Kidney epithelial cell (primary cell): ENCODE results near the gene SLC9C2. TPM values are rescaled to one million over a fixed set of nuclear protein-coding genes. Genes with fewer than 3 reads are reported as not detected.
"Not testable (repeated sequence)": the region's sequence is repeated elsewhere in the genome, so short reads cannot be mapped to it uniquely, and the experiment has no call there.

Experiments
- DNase-seq: peaks from one replicate; pipeline ENCODE4 v3.0.0-alpha.2; 2010; ENCODE audit warnings: low read depth
- H3K27me3 ChIP-seq: 2 replicates; pipeline ENCODE4 v1.6.0; 2011; ENCODE audit warnings: low read length; ENCODE audit not compliant: control insufficient read depth, insufficient read depth
- H3K36me3 ChIP-seq: 2 replicates; pipeline ENCODE4 v1.5.1; 2011; ENCODE audit warnings: low read length; ENCODE audit not compliant: control insufficient read depth, insufficient read depth
- H3K4me3 ChIP-seq: 2 replicates; pipeline ENCODE4 v1.5.1; 2011; ENCODE audit warnings: low read depth, mild to moderate bottlenecking, control low read depth, low read length
- CTCF ChIP-seq: IDR thresholded peaks from 2 replicates; pipeline ENCODE4 v1.5.1; 2011; ENCODE audit warnings: mild to moderate bottlenecking, moderate library complexity, low read length, control low read depth, inconsistent platforms; ENCODE audit not compliant: insufficient read depth, poor library complexity, severe bottlenecking
- total RNA-seq: library from RNA; depleted of rRNA; stranded (reverse); fragments of >200 nt; gene quantifications from 2 replicates; pipeline ENCODE4 v1.2.3, GENCODE V29; 2015

SLC9C2 gene
- total RNA-seq, 1 donor from 2014 or later: not detected

GRCh38 chr1:173616859-173617258 lies 14.0 kb upstream of the SLC9C2 start:
- H3K27me3 ChIP-seq: no peaks in the 10 kb centered on the region
- no peak for DNase-seq
- TF ChIP-seq CTCF: no peak
- H3K4me3 ChIP-seq: no peak overlapping the region
- no peaks in the 10 kb centered on the region for H3K36me3 ChIP-seq

DNA sequence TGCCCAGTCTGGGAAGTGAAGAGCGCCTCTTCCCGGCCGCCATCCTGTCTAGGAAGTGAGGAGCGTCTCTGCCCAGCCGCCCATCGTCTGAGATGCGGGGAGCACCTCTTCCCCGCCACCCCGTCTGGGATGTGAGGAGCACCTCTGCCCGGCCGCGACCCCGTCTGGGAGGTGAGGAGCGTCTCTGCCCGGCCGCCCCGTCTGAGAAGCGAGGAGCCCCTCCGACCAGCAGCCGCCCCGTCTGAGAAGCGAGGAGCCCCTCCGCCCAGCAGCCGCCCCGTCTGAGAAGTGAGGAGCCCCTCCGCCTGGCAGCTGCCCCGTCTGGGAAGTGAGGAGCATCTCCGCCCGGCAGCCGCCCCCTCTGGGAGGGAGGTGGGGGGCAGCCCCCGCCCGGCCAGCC lies 10.2 kb upstream of the SLC9C2 start:
- H3K27me3 ChIP-seq, H3K36me3 ChIP-seq, H3K4me3 ChIP-seq, DNase-seq: not testable (repeated sequence)

- no peak for TF ChIP-seq CTCF
- H3K4me3 ChIP-seq: no peak overlapping the region
- no peaks in the 10 kb centered on the region for H3K27me3 ChIP-seq
- DNase-seq: no peak
- no peaks in the 10 kb centered on the region for H3K36me3 ChIP-seq
These were observed 5.8 kb upstream of the SLC9C2 start for GRCh38 chr1:173608503-173609216.

DNA sequence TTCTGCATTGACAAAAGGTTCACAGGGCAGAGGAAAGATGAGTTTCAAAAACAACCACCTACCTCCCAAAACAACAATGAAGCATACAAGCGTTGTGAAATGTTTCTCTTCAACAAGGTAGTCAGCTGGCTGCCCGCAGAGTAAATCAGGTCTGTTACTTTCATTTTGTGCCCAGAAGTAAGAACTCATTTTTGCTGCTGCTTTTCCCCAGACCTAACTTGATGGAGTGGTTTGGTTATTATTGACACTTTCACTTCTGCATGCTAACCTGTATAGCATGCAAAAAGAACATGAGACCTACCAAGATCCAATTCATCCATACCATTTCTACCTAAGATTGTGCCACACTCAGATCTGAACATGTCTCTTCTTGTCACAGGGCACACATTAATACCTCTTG lies 1.3 kb downstream of the SLC9C2 start:
- Histone ChIP-seq H3K27me3 (no peaks in the 10 kb centered on the region), H3K36me3 (no peaks in the 10 kb centered on the region), H3K4me3 (no peak overlapping the region)
- no peak for TF ChIP-seq CTCF
- no peak for DNase-seq

DNA sequence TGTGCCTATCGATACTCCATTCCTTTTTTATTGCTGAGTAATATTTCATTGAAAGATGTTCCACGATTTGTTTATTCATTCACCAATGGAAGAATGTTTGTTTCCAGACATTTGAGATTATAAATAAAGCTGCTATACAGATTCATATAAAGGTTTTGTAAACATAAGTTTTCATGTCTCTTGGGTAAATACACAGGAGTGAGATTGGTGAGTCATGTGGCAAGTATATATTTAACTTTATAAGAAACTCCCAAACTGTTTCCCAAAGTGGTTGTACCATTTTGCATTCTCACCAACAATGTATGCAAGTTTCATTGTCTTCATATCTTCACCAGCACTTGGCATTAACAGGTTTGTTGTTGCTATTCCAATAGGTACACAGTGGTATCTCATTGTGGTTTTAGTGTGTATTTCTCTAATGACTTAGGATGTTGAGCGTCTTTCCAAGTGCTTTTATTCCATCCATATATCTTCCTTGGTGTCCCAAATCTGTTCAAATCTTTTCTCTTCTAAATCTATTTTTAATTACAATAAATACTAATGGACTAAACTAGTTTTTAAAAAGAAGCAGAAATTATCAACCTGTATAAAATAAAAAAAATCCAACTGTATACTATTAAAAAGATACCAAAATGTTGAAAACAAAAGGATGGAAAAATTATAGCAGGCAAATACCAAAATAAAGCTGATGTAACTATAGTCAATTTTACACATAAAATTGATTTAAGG lies 6.6 kb downstream of the SLC9C2 start:
- no peak for DNase-seq
- Histone ChIP-seq H3K36me3 (no peaks in the 10 kb centered on the region), H3K4me3 (no peak overlapping the region), H3K27me3 (no peaks in the 10 kb centered on the region)
- no peak for TF ChIP-seq CTCF

GRCh38 chr1:173591138-173591537 lies 11.7 kb downstream of the SLC9C2 start:
- H3K36me3 ChIP-seq, H3K27me3 ChIP-seq, DNase-seq, H3K4me3 ChIP-seq: not testable (repeated sequence)

- no peaks in the 10 kb centered on the region for H3K27me3 ChIP-seq
- no peak for TF ChIP-seq CTCF
- no peak for DNase-seq
- no peak overlapping the region for H3K4me3 ChIP-seq
- no peaks in the 10 kb centered on the region for H3K36me3 ChIP-seq
These were observed 12.3 kb downstream of the SLC9C2 start for GRCh38 chr1:173590557-173590956.
